ENCODE measurements around the gene DENND1A. TPM values are rescaled to one million over a fixed set of nuclear protein-coding genes. Genes with fewer than 3 reads are reported as not detected.

The DENND1A gene
- total RNA-seq, 2 experiments from 2014 or later = 23.7 to 29.5 TPM

- ATAC-seq (no peak), DNase-seq (no peak)
- H3K36me3 Mint-ChIP-seq (ENCODE audit: low read depth) = peaks cover 40% of the 10 kb centered on the region
- ChIA-PET CTCF (no interaction called here), POLR2A (no interaction called here)
- H3K27me3 Mint-ChIP-seq = no peaks in the 10 kb centered on the region
- peaks cover 21% of the 10 kb centered on the region for H3K9me3 Mint-ChIP-seq (ENCODE audit: low read depth)
- intact Hi-C loops (cut with DNase I, micrococcal nuclease) = no loop called here
- no peak overlapping the region for H3K27ac Mint-ChIP-seq
- no peak overlapping the region for H3K4me3 Mint-ChIP-seq
- H3K4me1 Mint-ChIP-seq = no peaks in the 10 kb centered on the region
Measured at GRCh38 chr9:123660691-123661466, 269.0 kb downstream of the DENND1A start.

- no peak for ATAC-seq
- H3K27me3 Mint-ChIP-seq = no peaks in the 10 kb centered on the region
- H3K4me1 Mint-ChIP-seq = no peaks in the 10 kb centered on the region
- no peak overlapping the region for H3K4me3 Mint-ChIP-seq
- POLR2A ChIA-PET = no interaction called here
- peaks cover 31% of the 10 kb centered on the region for H3K36me3 Mint-ChIP-seq (ENCODE audit: low read depth)
- CTCF ChIA-PET = no interaction called here
- no peak overlapping the region for H3K27ac Mint-ChIP-seq
- no peak for DNase-seq
- H3K9me3 Mint-ChIP-seq (ENCODE audit: low read depth) = peaks cover 15% of the 10 kb centered on the region
- intact Hi-C loops (cut with DNase I, micrococcal nuclease) = no loop called here
Measured at GRCh38 chr9:123659358-123659757, 270.6 kb downstream of the DENND1A start.

- ATAC-seq (no peak), DNase-seq (no peak)
- peaks cover 12% of the 10 kb centered on the region for H3K9me3 Mint-ChIP-seq (ENCODE audit: low read depth)
- no peaks in the 10 kb centered on the region for H3K27me3 Mint-ChIP-seq
- H3K36me3 Mint-ChIP-seq (ENCODE audit: low read depth) = peaks cover 30% of the 10 kb centered on the region
- ChIA-PET CTCF (no interaction called here), POLR2A (no interaction called here)
- H3K4me3 Mint-ChIP-seq = no peak overlapping the region
- H3K27ac Mint-ChIP-seq = no peak overlapping the region
- intact Hi-C loops (cut with DNase I, micrococcal nuclease) = no loop called here
- no peaks in the 10 kb centered on the region for H3K4me1 Mint-ChIP-seq
Measured at GRCh38 chr9:123658792-123659191, 271.1 kb downstream of the DENND1A start.

- no peak for ATAC-seq
- DNase-seq = no peak
- H3K27ac Mint-ChIP-seq = no peak overlapping the region
- peaks cover 31% of the 10 kb centered on the region for H3K36me3 Mint-ChIP-seq (ENCODE audit: low read depth)
- intact Hi-C loops (cut with DNase I, micrococcal nuclease) = no loop called here
- ChIA-PET POLR2A (no interaction called here), CTCF (no interaction called here)
- H3K4me3 Mint-ChIP-seq = no peak overlapping the region
- peaks cover 11% of the 10 kb centered on the region for H3K9me3 Mint-ChIP-seq (ENCODE audit: low read depth)
- no peaks in the 10 kb centered on the region for H3K4me1 Mint-ChIP-seq
- no peaks in the 10 kb centered on the region for H3K27me3 Mint-ChIP-seq
Measured at GRCh38 chr9:123657941-123658340, 272.0 kb downstream of the DENND1A start.

GRCh38 chr9:123657099-123657498 is 272.8 kb downstream of the DENND1A start:
- no peaks in the 10 kb centered on the region for H3K4me1 Mint-ChIP-seq
- peaks cover 25% of the 10 kb centered on the region for H3K36me3 Mint-ChIP-seq (ENCODE audit: low read depth)
- CTCF ChIA-PET = no interaction called here
- POLR2A ChIA-PET = no interaction called here
- no peaks in the 10 kb centered on the region for H3K27me3 Mint-ChIP-seq
- ATAC-seq (no peak), DNase-seq (no peak)
- intact Hi-C loops (cut with DNase I, micrococcal nuclease) = no loop called here
- H3K4me3 Mint-ChIP-seq = no peak overlapping the region
- H3K27ac Mint-ChIP-seq = no peak overlapping the region
- peaks cover 7% of the 10 kb centered on the region for H3K9me3 Mint-ChIP-seq (ENCODE audit: low read depth)

GRCh38 chr9:123656565-123656964 is 273.4 kb downstream of the DENND1A start:
- peaks cover 2% of the 10 kb centered on the region for H3K9me3 Mint-ChIP-seq (ENCODE audit: low read depth)
- ChIA-PET CTCF (no interaction called here), POLR2A (interaction anchor here (0.6 kb wide), 1 partner anchor 927 kb away, joined by 3 read pairs; no protein-coding TSS in a partner anchor)
- H3K27me3 Mint-ChIP-seq = no peaks in the 10 kb centered on the region
- intact Hi-C loops (cut with DNase I, micrococcal nuclease) = no loop called here
- H3K27ac Mint-ChIP-seq = no peak overlapping the region
- H3K4me3 Mint-ChIP-seq = no peak overlapping the region
- DNase-seq = no peak
- no peaks in the 10 kb centered on the region for H3K4me1 Mint-ChIP-seq
- ATAC-seq = no peak
- H3K36me3 Mint-ChIP-seq (ENCODE audit: low read depth) = peaks cover 25% of the 10 kb centered on the region

- H3K4me3 Mint-ChIP-seq = no peak overlapping the region
- ATAC-seq = no peak
- DNase-seq = no peak
- H3K27me3 Mint-ChIP-seq = no peaks in the 10 kb centered on the region
- ChIA-PET CTCF (no interaction called here), POLR2A (interaction anchor here (0.6 kb wide), 1 partner anchor 926 kb away, joined by 3 read pairs; no protein-coding TSS in a partner anchor)
- intact Hi-C loops (cut with DNase I, micrococcal nuclease) = no loop called here
- H3K27ac Mint-ChIP-seq = no peak overlapping the region
- H3K4me1 Mint-ChIP-seq = no peaks in the 10 kb centered on the region
- peaks cover 22% of the 10 kb centered on the region for H3K36me3 Mint-ChIP-seq (ENCODE audit: low read depth)
- H3K9me3 Mint-ChIP-seq (ENCODE audit: low read depth) = no peaks in the 10 kb centered on the region
Measured at GRCh38 chr9:123655681-123656423, 274.1 kb downstream of the DENND1A start.

GRCh38 chr9:123654994-123655637 is 274.8 kb downstream of the DENND1A start:
- H3K27me3 Mint-ChIP-seq = no peaks in the 10 kb centered on the region
- H3K4me1 Mint-ChIP-seq = no peaks in the 10 kb centered on the region
- no peak for ATAC-seq
- POLR2A ChIA-PET = no interaction called here
- H3K4me3 Mint-ChIP-seq = no peak overlapping the region
- peaks cover 21% of the 10 kb centered on the region for H3K36me3 Mint-ChIP-seq (ENCODE audit: low read depth)
- intact Hi-C loops (cut with DNase I, micrococcal nuclease) = no loop called here
- H3K27ac Mint-ChIP-seq = no peak overlapping the region
- CTCF ChIA-PET = interaction anchor here (0.5 kb wide), 1 partner anchor 28 kb away, joined by 3 read pairs; no protein-coding TSS in a partner anchor
- no peaks in the 10 kb centered on the region for H3K9me3 Mint-ChIP-seq (ENCODE audit: low read depth)
- DNase-seq = no peak

GRCh38 chr9:123654218-123654993 is 275.5 kb downstream of the DENND1A start:
- H3K4me1 Mint-ChIP-seq = no peaks in the 10 kb centered on the region
- peaks cover 19% of the 10 kb centered on the region for H3K36me3 Mint-ChIP-seq (ENCODE audit: low read depth)
- ChIA-PET CTCF (interaction anchor here (0.5 kb wide), 1 partner anchor 28 kb away, joined by 3 read pairs; no protein-coding TSS in a partner anchor), POLR2A (no interaction called here)
- ATAC-seq = no peak
- no peak for DNase-seq
- no peak overlapping the region for H3K4me3 Mint-ChIP-seq
- H3K27me3 Mint-ChIP-seq = no peaks in the 10 kb centered on the region
- no peak overlapping the region for H3K27ac Mint-ChIP-seq
- intact Hi-C loops (cut with DNase I, micrococcal nuclease) = no loop called here
- H3K9me3 Mint-ChIP-seq (ENCODE audit: low read depth) = no peaks in the 10 kb centered on the region

- Mint-ChIP-seq H3K4me3 (no peak overlapping the region), H3K27me3 (no peaks in the 10 kb centered on the region), H3K27ac (no peak overlapping the region), H3K36me3 (ENCODE audit: low read depth) (peaks cover 27% of the 10 kb centered on the region), H3K4me1 (no peaks in the 10 kb centered on the region), H3K9me3 (ENCODE audit: low read depth) (no peaks in the 10 kb centered on the region)
- DNase-seq (no peak), ATAC-seq (no peak)
- intact Hi-C loops (cut with DNase I, micrococcal nuclease) = no loop called here
- CTCF ChIA-PET = no interaction called here
- POLR2A ChIA-PET = no interaction called here
Measured at GRCh38 chr9:123652416-123652815, 277.5 kb downstream of the DENND1A start.

- intact Hi-C loops (cut with DNase I, micrococcal nuclease) = no loop called here
- Mint-ChIP-seq H3K27ac (no peak overlapping the region), H3K4me1 (no peaks in the 10 kb centered on the region), H3K36me3 (ENCODE audit: low read depth) (peaks cover 31% of the 10 kb centered on the region), H3K9me3 (ENCODE audit: low read depth) (no peaks in the 10 kb centered on the region), H3K27me3 (no peaks in the 10 kb centered on the region), H3K4me3 (no peak overlapping the region)
- POLR2A ChIA-PET = no interaction called here
- ATAC-seq = no peak
- no peak for DNase-seq
- CTCF ChIA-PET = no interaction called here
Measured at GRCh38 chr9:123651871-123652270, 278.1 kb downstream of the DENND1A start.

Data from activated CD4-positive, alpha-beta T cell treated with anti-CD3 and anti-CD28 coated beads for 36 hours (primary cell).